GM18508 (cell line): ENCODE measurements around the gene RESF1.

ENCODE experiments used
- ATAC-seq: cut with Tn5 transposase; IDR thresholded peaks from one replicate; pipeline ENCODE4 v1.9.1; 2021; ENCODE audit warnings: moderate number of reproducible peaks; ENCODE audit not compliant: insufficient read depth, unreplicated experiment

RESF1 gene

DNA sequence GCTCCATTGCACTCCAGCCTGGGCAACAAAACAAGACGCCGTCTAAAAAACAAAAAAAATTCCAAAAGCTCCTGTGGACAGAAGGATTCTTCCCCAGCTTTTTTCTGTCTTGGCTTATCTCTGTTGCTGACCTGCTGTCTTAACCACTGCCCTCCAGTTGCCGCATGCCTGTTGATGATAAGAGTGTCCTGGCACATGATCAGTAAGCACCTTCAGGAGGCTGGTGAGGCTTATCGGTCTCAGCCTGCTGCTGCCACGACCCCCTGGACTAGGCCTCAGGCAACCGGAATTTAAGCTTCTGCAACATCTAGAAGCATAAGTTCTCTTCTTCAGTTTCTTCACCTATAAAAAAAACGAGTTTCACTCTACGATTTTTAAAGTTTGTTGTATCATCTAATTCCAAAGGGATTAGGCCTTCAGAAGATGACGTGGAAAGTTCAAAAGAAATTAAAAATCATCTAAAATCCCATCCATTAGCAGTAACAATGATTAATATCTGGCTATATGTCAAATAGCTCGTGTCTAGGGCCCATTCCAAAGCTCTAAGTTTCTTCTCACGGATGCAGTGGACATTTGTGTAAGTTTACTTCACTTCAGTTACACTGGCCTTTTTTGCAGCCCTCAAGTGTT lies 46.4 kb downstream of the RESF1 start:
- no peak for ATAC-seq
